ENCODE results near the gene OLFML3.

- TF ChIP-seq CTCF (IDR thresholded peaks at IDR 0.05; ENCODE audit: insufficient read depth, low read length) (no peak), POLR2AphosphoS5 (IDR thresholded peaks at IDR 0.05; ENCODE audit: low read depth) (no peak), REST (IDR thresholded peaks at IDR 0.05; ENCODE audit: insufficient replicate concordance, low read depth) (no peak), GABPA (IDR thresholded peaks at IDR 0.05; ENCODE audit: low read depth) (no peak), SPI1 (IDR thresholded peaks at IDR 0.05; ENCODE audit: borderline replicate concordance, low read depth) (0 out of 2 replicates have a peak, but pooled peaks have one; percentile 5)
These were observed 20.0 kb downstream of the OLFML3 start for GRCh38 chr1:113999233-113999632.

All from HL-60 (cell line).